Measurements from ENCODE around the gene ITLN2.
"Not testable (repeated sequence)": the region's sequence is repeated elsewhere in the genome, so short reads cannot be mapped to it uniquely, and the experiment has no call there.

The ITLN2 gene

DNA sequence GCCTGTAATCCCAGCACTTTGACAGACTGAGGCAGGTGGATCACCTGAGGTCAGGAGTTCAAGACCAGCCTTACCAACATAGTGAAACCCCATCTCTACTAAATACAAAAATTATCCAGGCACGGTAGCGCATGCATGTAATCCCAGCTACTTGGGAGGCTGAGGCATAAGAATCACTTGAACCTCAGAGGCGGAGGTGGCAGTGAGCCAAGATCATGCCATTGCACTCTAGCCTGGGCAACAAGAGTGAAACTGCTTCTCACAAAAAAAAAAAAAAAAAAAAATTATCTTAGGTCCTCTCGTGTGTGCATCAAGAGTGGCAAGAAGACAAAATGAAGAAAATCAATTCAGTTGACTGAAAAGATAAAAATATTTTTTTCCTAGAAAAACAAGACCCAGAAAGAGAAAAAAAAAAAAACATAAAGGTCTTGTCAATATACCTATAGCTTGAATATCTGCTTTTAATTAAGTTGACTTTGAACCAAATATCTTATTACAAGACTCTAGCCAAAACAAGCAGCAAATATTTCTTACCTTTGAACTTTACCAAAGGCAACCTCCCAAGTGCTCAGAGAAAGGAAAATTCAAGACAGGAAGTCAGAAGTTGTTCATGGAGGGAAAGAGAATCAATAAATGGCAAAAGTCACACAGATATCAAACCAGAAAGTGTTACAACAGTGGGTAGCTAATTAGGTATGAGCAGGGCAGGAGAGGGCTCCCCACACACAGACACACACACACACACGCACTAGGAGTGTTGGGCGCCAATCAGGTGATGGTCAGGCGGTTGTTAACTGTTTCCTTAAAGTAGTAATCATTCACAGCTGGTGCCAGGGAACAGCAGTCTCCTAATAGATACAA, 29.6 kb downstream of the ITLN2 start:
- H3K9me2 ChIP-seq (replicated peaks; ENCODE audit: low read depth, low read length): no peaks in the 10 kb centered on the region
- H3K36me3 ChIP-seq (ENCODE audit: insufficient read depth, low read length): no peaks in the 10 kb centered on the region
- no peak overlapping the region for H3K9ac ChIP-seq (ENCODE audit: low read depth, low read length, poor library complexity, severe bottlenecking)
- no peak for TF ChIP-seq EZH2phosphoT487 (IDR thresholded peaks at IDR 0.05; ENCODE audit: borderline replicate concordance)
- TF ChIP-seq, protein P1, sequence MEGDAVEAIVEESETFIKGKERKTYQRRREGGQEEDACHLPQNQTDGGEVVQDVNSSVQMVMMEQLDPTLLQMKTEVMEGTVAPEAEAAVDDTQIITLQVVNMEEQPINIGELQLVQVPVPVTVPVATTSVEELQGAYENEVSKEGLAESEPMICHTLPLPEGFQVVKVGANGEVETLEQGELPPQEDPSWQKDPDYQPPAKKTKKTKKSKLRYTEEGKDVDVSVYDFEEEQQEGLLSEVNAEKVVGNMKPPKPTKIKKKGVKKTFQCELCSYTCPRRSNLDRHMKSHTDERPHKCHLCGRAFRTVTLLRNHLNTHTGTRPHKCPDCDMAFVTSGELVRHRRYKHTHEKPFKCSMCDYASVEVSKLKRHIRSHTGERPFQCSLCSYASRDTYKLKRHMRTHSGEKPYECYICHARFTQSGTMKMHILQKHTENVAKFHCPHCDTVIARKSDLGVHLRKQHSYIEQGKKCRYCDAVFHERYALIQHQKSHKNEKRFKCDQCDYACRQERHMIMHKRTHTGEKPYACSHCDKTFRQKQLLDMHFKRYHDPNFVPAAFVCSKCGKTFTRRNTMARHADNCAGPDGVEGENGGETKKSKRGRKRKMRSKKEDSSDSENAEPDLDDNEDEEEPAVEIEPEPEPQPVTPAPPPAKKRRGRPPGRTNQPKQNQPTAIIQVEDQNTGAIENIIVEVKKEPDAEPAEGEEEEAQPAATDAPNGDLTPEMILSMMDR (conservative IDR thresholded peaks at IDR 0.05; ENCODE audit: low read length): no peak
- no peak overlapping the region for H3K4me2 ChIP-seq (ENCODE audit: low read depth, low read length, poor library complexity, severe bottlenecking)
- H3K4me1 ChIP-seq (ENCODE audit: insufficient read depth, low read length, poor library complexity, severe bottlenecking): no peaks in the 10 kb centered on the region
- peaks cover 5% of the 10 kb centered on the region for H3K27me3 ChIP-seq (ENCODE audit: insufficient read depth, low read length, poor library complexity, severe bottlenecking)
- no peaks in the 10 kb centered on the region for H3F3A ChIP-seq (ENCODE audit: low read depth)
- no peaks in the 10 kb centered on the region for H3K79me2 ChIP-seq (ENCODE audit: insufficient read depth, low read length)
- H3K9me3 ChIP-seq (ENCODE audit: insufficient read depth, low read depth, low read length): peaks cover 18% of the 10 kb centered on the region; the same call in 1 of the 2 replicates
- H2AFZ ChIP-seq (ENCODE audit: low read length): no peak overlapping the region
- no peak overlapping the region for H3K4me3 ChIP-seq (ENCODE audit: low read length, poor library complexity, severe bottlenecking)
- H4K20me1 ChIP-seq (ENCODE audit: insufficient read depth, low read length, poor library complexity, severe bottlenecking): no peaks in the 10 kb centered on the region

GRCh38 chr1:160916666-160917065, 37.9 kb downstream of the ITLN2 start:
- Histone ChIP-seq H3K4me2 (ENCODE audit: low read depth, low read length, poor library complexity, severe bottlenecking) (no peak overlapping the region), H3K9ac (ENCODE audit: low read depth, low read length, poor library complexity, severe bottlenecking) (no peak overlapping the region), H3K36me3 (ENCODE audit: insufficient read depth, low read length) (no peaks in the 10 kb centered on the region), H3K4me1 (ENCODE audit: insufficient read depth, low read length, poor library complexity, severe bottlenecking) (no peaks in the 10 kb centered on the region), H3K4me3 (ENCODE audit: low read length, poor library complexity, severe bottlenecking) (no peak overlapping the region), H3F3A (ENCODE audit: low read depth) (no peaks in the 10 kb centered on the region), H3K9me2 (replicated peaks; ENCODE audit: low read depth, low read length) (no peaks in the 10 kb centered on the region), H3K27me3 (ENCODE audit: insufficient read depth, low read length, poor library complexity, severe bottlenecking) (peaks cover 5% of the 10 kb centered on the region), H3K79me2 (ENCODE audit: insufficient read depth, low read length) (no peaks in the 10 kb centered on the region), H2AFZ (ENCODE audit: low read length) (no peak overlapping the region), H3K9me3 (ENCODE audit: insufficient read depth, low read depth, low read length) (peaks cover 6% of the 10 kb centered on the region; the same call in 1 of the 2 replicates), H4K20me1 (ENCODE audit: insufficient read depth, low read length, poor library complexity, severe bottlenecking) (no peaks in the 10 kb centered on the region)
- TF ChIP-seq, protein P1 (conservative IDR thresholded peaks at IDR 0.05; ENCODE audit: low read length): no peak
- no peak for TF ChIP-seq EZH2phosphoT487 (IDR thresholded peaks at IDR 0.05; ENCODE audit: borderline replicate concordance)

- H3K9me2 ChIP-seq (replicated peaks; ENCODE audit: low read depth, low read length); H3K9ac ChIP-seq (ENCODE audit: low read depth, low read length, poor library complexity, severe bottlenecking); H3F3A ChIP-seq (ENCODE audit: low read depth); H3K36me3 ChIP-seq (ENCODE audit: insufficient read depth, low read length); H3K4me1 ChIP-seq (ENCODE audit: insufficient read depth, low read length, poor library complexity, severe bottlenecking); H3K27me3 ChIP-seq (ENCODE audit: insufficient read depth, low read length, poor library complexity, severe bottlenecking); H3K79me2 ChIP-seq (ENCODE audit: insufficient read depth, low read length); H3K9me3 ChIP-seq (ENCODE audit: insufficient read depth, low read depth, low read length); H2AFZ ChIP-seq (ENCODE audit: low read length); H4K20me1 ChIP-seq (ENCODE audit: insufficient read depth, low read length, poor library complexity, severe bottlenecking); H3K4me3 ChIP-seq (ENCODE audit: low read length, poor library complexity, severe bottlenecking); H3K4me2 ChIP-seq (ENCODE audit: low read depth, low read length, poor library complexity, severe bottlenecking): not testable (repeated sequence)
Observed at GRCh38 chr1:160913229-160913628, 41.4 kb downstream of the ITLN2 start.

DNA sequence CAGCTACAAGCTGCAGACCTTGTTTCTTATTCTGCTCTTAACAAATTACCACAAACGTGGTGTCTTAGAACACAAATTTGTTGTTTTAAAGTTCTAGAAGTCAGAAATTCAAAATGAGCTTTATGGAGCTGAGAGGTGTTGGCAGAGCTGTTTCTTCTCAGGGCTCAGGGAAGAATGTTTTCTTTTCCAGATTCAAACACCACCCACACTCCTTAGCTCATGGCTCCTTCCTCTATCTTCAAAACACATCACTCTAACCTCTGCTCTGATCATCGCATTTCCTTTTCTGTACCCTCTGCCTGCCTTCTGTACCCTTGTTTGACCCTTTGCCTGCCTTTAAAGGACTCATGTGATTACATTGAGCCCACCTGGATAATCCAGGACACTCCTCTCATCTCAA, 42.7 kb downstream of the ITLN2 start:
- Histone ChIP-seq H3K4me3 (ENCODE audit: low read length, poor library complexity, severe bottlenecking) (no peak overlapping the region), H3K9me2 (replicated peaks; ENCODE audit: low read depth, low read length) (no peaks in the 10 kb centered on the region), H4K20me1 (ENCODE audit: insufficient read depth, low read length, poor library complexity, severe bottlenecking) (no peaks in the 10 kb centered on the region), H3K9me3 (ENCODE audit: insufficient read depth, low read depth, low read length) (no peaks in the 10 kb centered on the region), H3K4me2 (ENCODE audit: low read depth, low read length, poor library complexity, severe bottlenecking) (no peak overlapping the region), H2AFZ (ENCODE audit: low read length) (no peak overlapping the region), H3K4me1 (ENCODE audit: insufficient read depth, low read length, poor library complexity, severe bottlenecking) (no peaks in the 10 kb centered on the region), H3K36me3 (ENCODE audit: insufficient read depth, low read length) (no peaks in the 10 kb centered on the region), H3K79me2 (ENCODE audit: insufficient read depth, low read length) (no peaks in the 10 kb centered on the region), H3K27me3 (ENCODE audit: insufficient read depth, low read length, poor library complexity, severe bottlenecking) (no peaks in the 10 kb centered on the region), H3K9ac (ENCODE audit: low read depth, low read length, poor library complexity, severe bottlenecking) (no peak overlapping the region), H3F3A (ENCODE audit: low read depth) (no peaks in the 10 kb centered on the region)
- TF ChIP-seq, protein P1 (conservative IDR thresholded peaks at IDR 0.05; ENCODE audit: low read length): no peak
- no peak for TF ChIP-seq EZH2phosphoT487 (IDR thresholded peaks at IDR 0.05; ENCODE audit: borderline replicate concordance)

Measured in Loucy (cell line).